H1 (cell line): ENCODE results near the gene CWC25. TPM values are rescaled to one million over a fixed set of nuclear protein-coding genes. Genes with fewer than 3 reads are reported as not detected.

ENCODE experiments used
- BACH1 ChIP-seq: IDR thresholded peaks from 2 replicates; pipeline ENCODE4 v1.6.1; 2012; ENCODE audit warnings: low read length, improper control_type of control experiment
- BCL11A ChIP-seq, 2 experiments: IDR thresholded peaks; one replicate each; pipeline ENCODE4 v1.6.1; 2011; ENCODE audit warnings: low read depth in 2 of 2, low read length in 2 of 2, mild to moderate bottlenecking in 2 of 2
- EP300 ChIP-seq, 2 experiments: IDR thresholded peaks; 1 replicate in 1 of 2; 2 replicates in 1 of 2; pipeline ENCODE4 v1.6.1; 2011 to 2012; ENCODE audit warnings: low read depth in 2 of 2, low read length in 2 of 2, mild to moderate bottlenecking in 2 of 2, borderline replicate concordance in 1 of 2, inconsistent platforms in 1 of 2, moderate library complexity in 1 of 2
- FOSL1 ChIP-seq: IDR thresholded peaks from 2 replicates; pipeline ENCODE4 v1.6.1; 2011; ENCODE audit warnings: mild to moderate bottlenecking, low read depth, low read length, moderate library complexity; ENCODE audit not compliant: insufficient read depth
- PHF8 ChIP-seq: fragments of 200-600 bp; sonication (generic); conservative IDR thresholded peaks from 2 replicates; pipeline ENCODE4 v1.7.1; 2012; ENCODE audit warnings: low read depth, mild to moderate bottlenecking, inconsistent platforms, low read length, moderate library complexity
- POLR2A ChIP-seq, 2 experiments: IDR thresholded peaks; 1 replicate in 1 of 2; 2 replicates in 1 of 2; pipeline ENCODE4 v1.6.1; 2011; ENCODE audit warnings: low read depth in 2 of 2, low read length in 2 of 2, mild to moderate bottlenecking in 2 of 2; ENCODE audit errors: control extremely low read depth in 1 of 2
- SP4 ChIP-seq: IDR thresholded peaks from 2 replicates; pipeline ENCODE4 v1.6.1; 2012; ENCODE audit warnings: low read length, inconsistent platforms
- TAF1 ChIP-seq: IDR thresholded peaks from 2 replicates; pipeline ENCODE4 v1.6.1; 2011; ENCODE audit warnings: mild to moderate bottlenecking, low read depth, low read length
- TEAD4 ChIP-seq: IDR thresholded peaks from 2 replicates; pipeline ENCODE4 v1.6.1; 2012; ENCODE audit warnings: low read depth, low read length, inconsistent platforms, mixed read lengths
- polyA plus RNA-seq, 7 experiments: library from polyadenylated mRNA; depleted of rRNA in 3 of 7; stranded (reverse) in 5 of 7; unstranded in 2 of 7; fragments of >200 nt in 5 of 7; fragments of 200-250 nt in 2 of 7; gene quantifications; 1 replicate in 5 of 7; 2 replicates in 1 of 7; 4 replicates in 1 of 7; pipeline versions ENCODE4 v1.2.1 to v1.2.3, GENCODE V29; 2011 to 2013; ENCODE audit warnings: missing spikeins in 2 of 7, mixed read lengths in 2 of 7
- total RNA-seq: library from RNA; stranded (reverse); fragmentation: NEBNext Ultra II Directional; extraction: Animal tissue kit (Norgen Biotek cat#: 25700); gene quantifications from 2 replicates; pipeline ENCODE4 v1.2.1, GENCODE V29; 2021

CWC25 gene
- total and polyA plus RNA-seq, 2 of the 8 experiments (the other 6 are each of a cell fraction or from before 2014, with no cell fraction given): 11.1 to 13.1 TPM

DNA sequence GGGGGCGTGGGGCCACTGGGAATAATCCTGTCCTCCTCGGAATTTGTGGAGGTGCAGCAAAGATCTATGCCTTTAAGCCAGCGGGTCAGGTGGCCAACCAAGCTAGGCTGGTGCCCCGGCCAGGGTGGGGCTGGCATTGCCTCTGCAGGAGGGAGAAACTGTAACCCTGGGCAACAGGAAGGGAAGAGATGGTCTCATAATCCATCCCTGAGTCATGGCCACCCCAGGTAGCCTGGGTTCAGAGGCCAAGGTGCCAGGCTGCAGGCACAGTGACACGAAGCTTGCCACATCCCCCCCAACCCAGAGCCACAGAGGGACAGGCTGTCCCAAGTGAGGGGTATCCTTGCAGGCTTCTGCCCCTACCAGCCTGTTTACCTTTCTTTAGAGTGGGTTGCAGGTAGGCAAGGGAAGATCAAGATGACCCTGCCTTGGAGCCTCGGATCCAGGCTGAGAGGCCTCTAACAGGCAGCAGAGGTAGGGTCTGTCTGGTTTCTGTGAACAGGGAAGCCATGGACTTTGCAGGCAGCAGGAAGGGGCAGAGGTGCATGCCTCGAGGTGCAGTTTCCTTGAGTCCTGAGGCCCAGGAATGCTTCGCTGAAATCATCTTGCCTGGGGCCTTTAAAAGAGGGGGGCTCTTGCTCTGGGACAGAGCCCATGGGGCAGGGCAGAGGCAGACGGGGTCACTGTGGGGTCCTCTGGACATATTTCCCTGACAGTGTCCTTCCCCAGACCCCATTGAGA lies 48.7 kb upstream of the CWC25 start (continued):
- TF ChIP-seq BCL11A (IDR thresholded peaks at IDR 0.05; ENCODE audit: low read depth in 2 of 2, low read length in 2 of 2) (no peak), TEAD4 (no peak), EP300 (IDR thresholded peaks at IDR 0.05; ENCODE audit: borderline replicate concordance in 1 of 2, low read depth in 2 of 2, low read length in 2 of 2) (no peak), FOSL1 (no peak), POLR2A (IDR thresholded peaks at IDR 0.05; ENCODE audit: control extremely low read depth in 1 of 2, low read depth in 2 of 2, low read length in 2 of 2) (no peak), PHF8 (no peak), BACH1 (no peak), SP4 (no peak), TAF1 (no peak)
